Keratinocyte (primary cell): ENCODE measurements around the gene ACAP3.

Experiments used
- EZH2 ChIP-seq: IDR thresholded peaks from one replicate; pipeline ENCODE4 v1.6.1; 2012; ENCODE audit warnings: inconsistent platforms, mild to moderate bottlenecking, low read length, moderate library complexity
- TF ChIP-seq, protein P1 (sequence below), 3 experiments: IDR thresholded peaks in 1 of 3; conservative IDR thresholded peaks in 1 of 3; optimal IDR thresholded peaks in 1 of 3; 2 replicates in 2 of 3; 3 replicates in 1 of 3; pipeline versions ENCODE3 to v1.5.1; 2011; ENCODE audit warnings: low read length in 3 of 3, mild to moderate bottlenecking in 3 of 3, moderate library complexity in 2 of 3, control low read depth in 1 of 3, inconsistent platforms in 1 of 3; ENCODE audit not compliant: insufficient read depth in 2 of 3; ENCODE audit errors: extremely low read depth in 1 of 3

DNA sequence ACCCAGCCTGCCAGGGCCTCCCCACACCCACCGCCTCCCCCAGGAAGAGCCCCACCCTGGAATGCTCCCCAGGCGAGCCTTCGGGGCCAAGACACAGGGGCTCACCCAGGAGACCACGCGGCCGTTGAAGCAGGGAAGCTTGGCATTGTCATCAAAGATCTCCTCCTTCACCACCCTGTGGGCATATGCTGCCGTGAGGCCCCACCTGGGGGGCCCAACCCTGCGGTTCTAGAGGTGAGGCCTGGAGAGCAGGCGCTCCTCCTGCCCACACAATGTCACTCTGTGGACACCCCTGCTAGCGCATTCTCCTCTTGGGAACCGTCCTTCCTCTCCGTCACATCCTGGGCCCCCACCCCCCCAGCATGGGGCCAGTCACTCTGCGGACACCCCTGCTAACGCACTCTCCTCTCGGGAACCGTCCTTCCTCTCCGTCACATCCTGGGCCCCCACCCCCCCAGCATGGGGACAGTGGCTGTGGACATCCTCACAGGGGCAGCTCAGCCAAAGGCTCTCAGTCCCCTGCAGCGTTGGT lies 34.9 kb upstream of the ACAP3 start:
- TF ChIP-seq EZH2, result no peak
- TF ChIP-seq, protein P1, sequence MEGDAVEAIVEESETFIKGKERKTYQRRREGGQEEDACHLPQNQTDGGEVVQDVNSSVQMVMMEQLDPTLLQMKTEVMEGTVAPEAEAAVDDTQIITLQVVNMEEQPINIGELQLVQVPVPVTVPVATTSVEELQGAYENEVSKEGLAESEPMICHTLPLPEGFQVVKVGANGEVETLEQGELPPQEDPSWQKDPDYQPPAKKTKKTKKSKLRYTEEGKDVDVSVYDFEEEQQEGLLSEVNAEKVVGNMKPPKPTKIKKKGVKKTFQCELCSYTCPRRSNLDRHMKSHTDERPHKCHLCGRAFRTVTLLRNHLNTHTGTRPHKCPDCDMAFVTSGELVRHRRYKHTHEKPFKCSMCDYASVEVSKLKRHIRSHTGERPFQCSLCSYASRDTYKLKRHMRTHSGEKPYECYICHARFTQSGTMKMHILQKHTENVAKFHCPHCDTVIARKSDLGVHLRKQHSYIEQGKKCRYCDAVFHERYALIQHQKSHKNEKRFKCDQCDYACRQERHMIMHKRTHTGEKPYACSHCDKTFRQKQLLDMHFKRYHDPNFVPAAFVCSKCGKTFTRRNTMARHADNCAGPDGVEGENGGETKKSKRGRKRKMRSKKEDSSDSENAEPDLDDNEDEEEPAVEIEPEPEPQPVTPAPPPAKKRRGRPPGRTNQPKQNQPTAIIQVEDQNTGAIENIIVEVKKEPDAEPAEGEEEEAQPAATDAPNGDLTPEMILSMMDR (optimal IDR thresholded peaks at IDR 0.05 in 1 of 3, IDR thresholded peaks at IDR 0.05 in 1 of 3, conservative IDR thresholded peaks at IDR 0.05 in 1 of 3; ENCODE audit: extremely low read depth in 1 of 3, insufficient read depth in 2 of 3, low read length in 3 of 3), result no peak
